BE2C (cell line): Measurements from ENCODE around the gene CLEC14A.

ENCODE experiments used
- DNase-seq: peaks from one replicate; pipeline ENCODE4 v3.0.0-alpha.2; 2020
- H3K27me3 ChIP-seq: fragments of 250-450 bp; sonication (Bioruptor Pico); 2 replicates; pipeline ENCODE4 v1.5.1; 2020; ENCODE audit warnings: mild to moderate bottlenecking
- H3K36me3 ChIP-seq: fragments of 250-450 bp; sonication (Bioruptor Pico); 2 replicates; pipeline ENCODE4 v1.5.1; 2020; ENCODE audit warnings: mild to moderate bottlenecking
- H3K4me1 ChIP-seq: fragments of 250-450 bp; sonication (Bioruptor Pico); 2 replicates; pipeline ENCODE4 v1.5.1; 2020
- H3K4me3 ChIP-seq: 2 replicates; pipeline ENCODE4 v1.5.1; 2011; ENCODE audit warnings: low read depth, low read length
- H3K9me3 ChIP-seq: fragments of 250-450 bp; sonication (Bioruptor Pico); 2 replicates; pipeline ENCODE4 v1.5.1; 2020
- TF ChIP-seq, protein P1 (sequence below): IDR thresholded peaks from 2 replicates; pipeline ENCODE4 v1.5.1; 2012; ENCODE audit warnings: mild to moderate bottlenecking, low read depth, low read length

The CLEC14A gene

GRCh38 chr14:38243696-38244240 lies 12.1 kb downstream of the CLEC14A start:
- no peak for DNase-seq
- H3K27me3 ChIP-seq, result no peaks in the 10 kb centered on the region
- no peaks in the 10 kb centered on the region for H3K36me3 ChIP-seq
- H3K4me3 ChIP-seq, result no peak overlapping the region
- H3K4me1 ChIP-seq, result peaks cover 3% of the 10 kb centered on the region; the same call in 1 of the 2 replicates
- TF ChIP-seq, protein P1, sequence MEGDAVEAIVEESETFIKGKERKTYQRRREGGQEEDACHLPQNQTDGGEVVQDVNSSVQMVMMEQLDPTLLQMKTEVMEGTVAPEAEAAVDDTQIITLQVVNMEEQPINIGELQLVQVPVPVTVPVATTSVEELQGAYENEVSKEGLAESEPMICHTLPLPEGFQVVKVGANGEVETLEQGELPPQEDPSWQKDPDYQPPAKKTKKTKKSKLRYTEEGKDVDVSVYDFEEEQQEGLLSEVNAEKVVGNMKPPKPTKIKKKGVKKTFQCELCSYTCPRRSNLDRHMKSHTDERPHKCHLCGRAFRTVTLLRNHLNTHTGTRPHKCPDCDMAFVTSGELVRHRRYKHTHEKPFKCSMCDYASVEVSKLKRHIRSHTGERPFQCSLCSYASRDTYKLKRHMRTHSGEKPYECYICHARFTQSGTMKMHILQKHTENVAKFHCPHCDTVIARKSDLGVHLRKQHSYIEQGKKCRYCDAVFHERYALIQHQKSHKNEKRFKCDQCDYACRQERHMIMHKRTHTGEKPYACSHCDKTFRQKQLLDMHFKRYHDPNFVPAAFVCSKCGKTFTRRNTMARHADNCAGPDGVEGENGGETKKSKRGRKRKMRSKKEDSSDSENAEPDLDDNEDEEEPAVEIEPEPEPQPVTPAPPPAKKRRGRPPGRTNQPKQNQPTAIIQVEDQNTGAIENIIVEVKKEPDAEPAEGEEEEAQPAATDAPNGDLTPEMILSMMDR, result no peak
- no peaks in the 10 kb centered on the region; the same call in 1 of the 2 replicates for H3K9me3 ChIP-seq

GRCh38 chr14:38238878-38239277 lies 17.0 kb downstream of the CLEC14A start:
- no peaks in the 10 kb centered on the region; the same call in 1 of the 2 replicates for H3K9me3 ChIP-seq
- no peaks in the 10 kb centered on the region for H3K36me3 ChIP-seq
- H3K27me3 ChIP-seq, result no peaks in the 10 kb centered on the region

GRCh38 chr14:38238332-38238731 lies 17.6 kb downstream of the CLEC14A start:
- H3K36me3 ChIP-seq, result no peaks in the 10 kb centered on the region
- peaks cover 3% of the 10 kb centered on the region; the same call in 1 of the 2 replicates for H3K4me1 ChIP-seq
- H3K9me3 ChIP-seq, result no peaks in the 10 kb centered on the region; the same call in 1 of the 2 replicates
- DNase-seq, result no peak
- no peak overlapping the region for H3K4me3 ChIP-seq
- TF ChIP-seq, protein P1, result no peak
- no peaks in the 10 kb centered on the region for H3K27me3 ChIP-seq

More at GRCh38 chr14:38238878-38239277, 17.0 kb downstream of the CLEC14A start:
- TF ChIP-seq, protein P1, result no peak
- Histone ChIP-seq H3K4me3 (no peak overlapping the region), H3K4me1 (peaks cover 3% of the 10 kb centered on the region; the same call in 1 of the 2 replicates)
- DNase-seq, result no peak

GRCh38 chr14:38233218-38233617 lies 22.7 kb downstream of the CLEC14A start:
- Histone ChIP-seq H3K36me3 (no peaks in the 10 kb centered on the region), H3K27me3 (no peaks in the 10 kb centered on the region), H3K9me3 (no peaks in the 10 kb centered on the region), H3K4me1 (no peaks in the 10 kb centered on the region), H3K4me3 (no peak overlapping the region)
- DNase-seq, result no peak
- TF ChIP-seq, protein P1, result no peak

DNA sequence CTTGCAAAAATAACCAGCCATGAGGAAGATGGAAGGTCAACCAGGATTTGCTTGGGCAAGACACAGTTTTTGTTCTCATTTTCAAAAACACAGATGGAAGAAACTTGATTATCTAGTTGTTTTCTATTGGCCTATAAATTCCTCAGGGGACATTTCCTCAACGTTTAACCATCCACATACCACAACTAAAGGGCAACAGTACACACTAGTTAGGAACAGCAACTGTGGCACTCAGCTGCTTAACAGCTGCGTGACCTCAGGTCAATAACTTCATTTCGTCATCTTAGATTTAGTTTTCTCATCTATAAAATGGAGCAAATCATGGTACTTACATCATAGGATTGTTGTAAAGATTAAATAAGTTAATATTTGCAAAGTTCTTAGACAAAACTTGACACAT lies 29.5 kb downstream of the CLEC14A start:
- DNase-seq, result no peak

GRCh38 chr14:38225946-38226345 lies 29.9 kb downstream of the CLEC14A start:
- Histone ChIP-seq H3K9me3 (no peaks in the 10 kb centered on the region), H3K36me3 (no peaks in the 10 kb centered on the region), H3K4me1 (no peaks in the 10 kb centered on the region), H3K27me3 (no peaks in the 10 kb centered on the region), H3K4me3 (no peak overlapping the region)
- TF ChIP-seq, protein P1, result no peak
- no peak for DNase-seq

More for the DNA sequence above, 29.5 kb downstream of the CLEC14A start:
- no peaks in the 10 kb centered on the region for H3K36me3 ChIP-seq
- H3K27me3 ChIP-seq, result no peaks in the 10 kb centered on the region
- H3K4me3 ChIP-seq, result no peak overlapping the region
- no peaks in the 10 kb centered on the region for H3K9me3 ChIP-seq
- TF ChIP-seq, protein P1, result no peak
- no peaks in the 10 kb centered on the region for H3K4me1 ChIP-seq
